Adrenal gland (tissue), 5 donors: ENCODE measurements around the gene PLOD2.

Source experiments
- POLR2A ChIP-seq, 2 donors: fragments of 450-650 bp; IDR thresholded peaks; one replicate each; pipeline ENCODE4 v1.6.1; 2017; ENCODE audit warnings: antibody characterized with exemption in 2 of 2, mild to moderate bottlenecking in 2 of 2, moderate library complexity in 1 of 2
- TF ChIP-seq, protein P1 (sequence below), 6 experiments: fragments of 450-650 bp in 4 of 6; fragments of 200-600 bp in 2 of 6; sonication (generic) in 1 of 6; IDR thresholded peaks; 1 replicate in 5 of 6; 2 replicates in 1 of 6; pipeline versions ENCODE4 v1.5.1 to v1.8.0; 2016 to 2021; ENCODE audit warnings: antibody characterized with exemption in 6 of 6, mild to moderate bottlenecking in 2 of 6, moderate library complexity in 1 of 6
- donor health status: DM: no; HTN: no; CAD: no.

DNA sequence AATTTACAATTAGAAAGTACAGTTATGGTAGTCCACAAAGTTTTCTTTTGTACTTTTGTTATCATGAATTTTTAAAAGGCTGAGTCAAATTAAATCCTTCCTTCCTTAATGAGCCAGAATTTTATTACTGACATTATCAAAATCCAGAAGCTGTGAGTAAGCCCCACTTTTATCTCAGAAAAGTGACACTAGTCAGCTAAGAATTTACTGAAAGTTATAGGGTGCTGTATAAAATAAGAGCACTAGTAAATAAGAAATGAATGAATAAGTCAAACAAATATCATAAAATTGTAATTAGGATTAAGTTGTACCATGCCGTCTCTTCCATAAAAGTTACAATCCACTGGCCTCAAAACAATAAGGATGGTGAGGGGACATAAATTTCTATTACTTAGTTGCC, 15.3 kb downstream of the PLOD2 start:
- TF ChIP-seq, protein P1, sequence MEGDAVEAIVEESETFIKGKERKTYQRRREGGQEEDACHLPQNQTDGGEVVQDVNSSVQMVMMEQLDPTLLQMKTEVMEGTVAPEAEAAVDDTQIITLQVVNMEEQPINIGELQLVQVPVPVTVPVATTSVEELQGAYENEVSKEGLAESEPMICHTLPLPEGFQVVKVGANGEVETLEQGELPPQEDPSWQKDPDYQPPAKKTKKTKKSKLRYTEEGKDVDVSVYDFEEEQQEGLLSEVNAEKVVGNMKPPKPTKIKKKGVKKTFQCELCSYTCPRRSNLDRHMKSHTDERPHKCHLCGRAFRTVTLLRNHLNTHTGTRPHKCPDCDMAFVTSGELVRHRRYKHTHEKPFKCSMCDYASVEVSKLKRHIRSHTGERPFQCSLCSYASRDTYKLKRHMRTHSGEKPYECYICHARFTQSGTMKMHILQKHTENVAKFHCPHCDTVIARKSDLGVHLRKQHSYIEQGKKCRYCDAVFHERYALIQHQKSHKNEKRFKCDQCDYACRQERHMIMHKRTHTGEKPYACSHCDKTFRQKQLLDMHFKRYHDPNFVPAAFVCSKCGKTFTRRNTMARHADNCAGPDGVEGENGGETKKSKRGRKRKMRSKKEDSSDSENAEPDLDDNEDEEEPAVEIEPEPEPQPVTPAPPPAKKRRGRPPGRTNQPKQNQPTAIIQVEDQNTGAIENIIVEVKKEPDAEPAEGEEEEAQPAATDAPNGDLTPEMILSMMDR (IDR thresholded peaks at IDR 0.05) = no peak
- TF ChIP-seq POLR2A (IDR thresholded peaks at IDR 0.05) = no peak
